Neural cell (in vitro differentiated cells): ENCODE results near the gene FAF1. TPM values are rescaled to one million over a fixed set of nuclear protein-coding genes. Genes with fewer than 3 reads are reported as not detected.

Experiments
- H2AFZ ChIP-seq: fragments of 200-600, 300-800 bp; sonication (generic), shearing (Covaris generic); 2 replicates; pipeline ENCODE4 v1.6.0; 2014; ENCODE audit warnings: low read depth, mild to moderate bottlenecking, antibody characterized with exemption, low read length, moderate library complexity
- H3F3A ChIP-seq: fragments of 200-600 bp; shearing (Covaris generic); 2 replicates; pipeline ENCODE4 v1.6.1; 2016; ENCODE audit warnings: mild to moderate bottlenecking, moderate library complexity, mixed read lengths, antibody characterized with exemption, low read length; ENCODE audit not compliant: insufficient read depth, poor library complexity, severe bottlenecking
- H3K27ac ChIP-seq: fragments of 200-600, 300-800 bp; sonication (generic), shearing (Covaris generic); 2 replicates; pipeline ENCODE4 v1.5.1; 2014; ENCODE audit warnings: mild to moderate bottlenecking, low read length, moderate library complexity
- H3K27me3 ChIP-seq: fragments of 300-800, 200-600 bp; sonication (generic), shearing (Covaris generic); 2 replicates; pipeline ENCODE4 v1.6.0; 2014; ENCODE audit warnings: mild to moderate bottlenecking, low read depth, low read length, moderate library complexity; ENCODE audit not compliant: insufficient read depth
- H3K36me3 ChIP-seq: fragments of 300-800, 200-600 bp; sonication (generic), shearing (Covaris generic); 2 replicates; pipeline ENCODE4 v1.5.1; 2014; ENCODE audit warnings: mild to moderate bottlenecking, antibody characterized with exemption, low read length, moderate library complexity; ENCODE audit not compliant: insufficient read depth
- H3K4me2 ChIP-seq: fragments of 300-800, 200-600 bp; sonication (generic), shearing (Covaris generic); 2 replicates; pipeline ENCODE4 v1.6.0; 2014; ENCODE audit warnings: mild to moderate bottlenecking, low read length
- H3K4me3 ChIP-seq: fragments of 300-800, 200-600 bp; sonication (generic), shearing (Covaris generic); 2 replicates; pipeline ENCODE4 v1.5.1; 2014; ENCODE audit warnings: mild to moderate bottlenecking, low read length, moderate library complexity
- H3K79me2 ChIP-seq: fragments of 200-600 bp; shearing (Covaris generic); replicated peaks from 2 replicates; pipeline ENCODE4 v1.6.0; 2014; ENCODE audit warnings: mild to moderate bottlenecking, low read length, moderate library complexity; ENCODE audit not compliant: insufficient read depth
- H3K9ac ChIP-seq: fragments of 300-800, 200-600 bp; sonication (generic), shearing (Covaris generic); 2 replicates; pipeline ENCODE4 v1.6.1; 2016; ENCODE audit warnings: mild to moderate bottlenecking, low read length, mixed read lengths
- H3K9me2 ChIP-seq: fragments of 200-600 bp; shearing (Covaris generic); 2 replicates; pipeline ENCODE4 v1.6.1; 2016; ENCODE audit warnings: mild to moderate bottlenecking, low read length, mixed read lengths; ENCODE audit not compliant: insufficient read depth
- H3K9me3 ChIP-seq: fragments of 200-600, 300-800 bp; sonication (generic), shearing (Covaris generic); 2 replicates; pipeline ENCODE4 v1.6.1; 2016; ENCODE audit warnings: mild to moderate bottlenecking, mixed run types, low read length, moderate library complexity, mixed read lengths
- H4K20me1 ChIP-seq: fragments of 200-600 bp; shearing (Covaris generic); 2 replicates; pipeline ENCODE4 v1.6.1; 2016; ENCODE audit warnings: mild to moderate bottlenecking, mixed run types; ENCODE audit not compliant: insufficient read depth
- EP300 ChIP-seq: fragments of 450-650 bp; conservative IDR thresholded peaks from 2 replicates; pipeline ENCODE4 v1.6.1; 2014; ENCODE audit warnings: antibody characterized with exemption, mild to moderate bottlenecking, moderate library complexity; ENCODE audit not compliant: poor library complexity, severe bottlenecking
- EZH2 ChIP-seq: fragments of 200-600, 300-800 bp; shearing (Covaris generic), sonication (generic); IDR thresholded peaks from 2 replicates; pipeline ENCODE4 v1.6.1; 2014; ENCODE audit warnings: antibody characterized with exemption, low read length, borderline replicate concordance, mild to moderate bottlenecking; ENCODE audit not compliant: insufficient read depth, poor library complexity, severe bottlenecking
- MXI1 ChIP-seq: fragments of 450-650 bp; conservative IDR thresholded peaks from 2 replicates; pipeline ENCODE4 v1.6.1; 2014; ENCODE audit warnings: antibody characterized with exemption, mild to moderate bottlenecking; ENCODE audit not compliant: poor library complexity, severe bottlenecking
- POLR2AphosphoS5 ChIP-seq: IDR thresholded peaks from 2 replicates; pipeline ENCODE4 v1.6.1; 2012
- RAD21 ChIP-seq: fragments of 450-650 bp; conservative IDR thresholded peaks from 2 replicates; pipeline ENCODE4 v1.6.1; 2014; ENCODE audit warnings: antibody characterized with exemption, mild to moderate bottlenecking, moderate library complexity
- SMC3 ChIP-seq: fragments of 450-650 bp; conservative IDR thresholded peaks from 2 replicates; pipeline ENCODE4 v1.6.1; 2014; ENCODE audit warnings: antibody characterized with exemption, mild to moderate bottlenecking, moderate library complexity; ENCODE audit not compliant: poor library complexity
- TAF1 ChIP-seq: IDR thresholded peaks from 2 replicates; pipeline ENCODE4 v1.6.1; 2012; ENCODE audit warnings: low read depth
- polyA plus RNA-seq: library from polyadenylated mRNA; depleted of rRNA; stranded (reverse); fragments of >200 nt; gene quantifications from 2 replicates; pipeline ENCODE4 v1.2.3, GENCODE V29; 2014
- TF ChIP-seq, protein P1 (sequence below): fragments of 450-650 bp; IDR thresholded peaks from 2 replicates; pipeline ENCODE4 v1.5.1; 2014; ENCODE audit warnings: antibody characterized with exemption, mild to moderate bottlenecking, moderate library complexity; ENCODE audit not compliant: poor library complexity, severe bottlenecking
- TF ChIP-seq, protein P2 (sequence below): IDR thresholded peaks from 2 replicates; pipeline ENCODE4 v1.6.1; 2012; ENCODE audit warnings: borderline replicate concordance

The FAF1 gene
- polyA plus RNA-seq, 1 donor from 2014 or later, result 52.1 TPM

DNA sequence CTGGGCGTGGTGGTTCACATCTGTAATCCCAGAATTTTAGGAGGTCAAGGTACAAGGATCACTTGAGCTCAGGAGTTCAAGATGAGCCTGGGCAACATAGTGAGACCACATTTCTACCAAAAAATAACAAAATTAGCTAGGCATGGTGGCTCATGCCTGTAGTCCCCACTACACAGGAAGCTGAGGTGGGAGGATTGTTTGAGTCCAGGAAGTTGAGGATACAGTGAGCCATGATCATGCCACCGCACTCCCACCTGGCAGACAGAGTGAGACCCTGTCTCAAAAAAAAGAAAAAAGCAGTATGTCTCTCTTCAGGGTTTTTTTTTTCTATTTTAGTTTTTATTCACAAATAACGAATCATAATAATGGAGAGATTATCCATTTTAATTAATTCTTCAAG lies 303.1 kb downstream of the FAF1 start:
- Histone ChIP-seq H3K4me3 (no peak overlapping the region), H3K9me2 (no peaks in the 10 kb centered on the region), H3F3A (no peaks in the 10 kb centered on the region), H3K9me3 (no peaks in the 10 kb centered on the region), H3K79me2 (no peaks in the 10 kb centered on the region), H3K9ac (no peak overlapping the region), H4K20me1 (no peaks in the 10 kb centered on the region), H2AFZ (no peak overlapping the region), H3K27me3 (no peaks in the 10 kb centered on the region), H3K27ac (no peak overlapping the region), H3K36me3 (no peaks in the 10 kb centered on the region), H3K4me2 (no peak overlapping the region)
- TF ChIP-seq, protein P1, sequence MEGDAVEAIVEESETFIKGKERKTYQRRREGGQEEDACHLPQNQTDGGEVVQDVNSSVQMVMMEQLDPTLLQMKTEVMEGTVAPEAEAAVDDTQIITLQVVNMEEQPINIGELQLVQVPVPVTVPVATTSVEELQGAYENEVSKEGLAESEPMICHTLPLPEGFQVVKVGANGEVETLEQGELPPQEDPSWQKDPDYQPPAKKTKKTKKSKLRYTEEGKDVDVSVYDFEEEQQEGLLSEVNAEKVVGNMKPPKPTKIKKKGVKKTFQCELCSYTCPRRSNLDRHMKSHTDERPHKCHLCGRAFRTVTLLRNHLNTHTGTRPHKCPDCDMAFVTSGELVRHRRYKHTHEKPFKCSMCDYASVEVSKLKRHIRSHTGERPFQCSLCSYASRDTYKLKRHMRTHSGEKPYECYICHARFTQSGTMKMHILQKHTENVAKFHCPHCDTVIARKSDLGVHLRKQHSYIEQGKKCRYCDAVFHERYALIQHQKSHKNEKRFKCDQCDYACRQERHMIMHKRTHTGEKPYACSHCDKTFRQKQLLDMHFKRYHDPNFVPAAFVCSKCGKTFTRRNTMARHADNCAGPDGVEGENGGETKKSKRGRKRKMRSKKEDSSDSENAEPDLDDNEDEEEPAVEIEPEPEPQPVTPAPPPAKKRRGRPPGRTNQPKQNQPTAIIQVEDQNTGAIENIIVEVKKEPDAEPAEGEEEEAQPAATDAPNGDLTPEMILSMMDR, result no peak
- TF ChIP-seq RAD21 (no peak), TAF1 (no peak), POLR2AphosphoS5 (no peak), EP300 (no peak), EZH2 (no peak), MXI1 (no peak), SMC3 (no peak)
- TF ChIP-seq, protein P2, sequence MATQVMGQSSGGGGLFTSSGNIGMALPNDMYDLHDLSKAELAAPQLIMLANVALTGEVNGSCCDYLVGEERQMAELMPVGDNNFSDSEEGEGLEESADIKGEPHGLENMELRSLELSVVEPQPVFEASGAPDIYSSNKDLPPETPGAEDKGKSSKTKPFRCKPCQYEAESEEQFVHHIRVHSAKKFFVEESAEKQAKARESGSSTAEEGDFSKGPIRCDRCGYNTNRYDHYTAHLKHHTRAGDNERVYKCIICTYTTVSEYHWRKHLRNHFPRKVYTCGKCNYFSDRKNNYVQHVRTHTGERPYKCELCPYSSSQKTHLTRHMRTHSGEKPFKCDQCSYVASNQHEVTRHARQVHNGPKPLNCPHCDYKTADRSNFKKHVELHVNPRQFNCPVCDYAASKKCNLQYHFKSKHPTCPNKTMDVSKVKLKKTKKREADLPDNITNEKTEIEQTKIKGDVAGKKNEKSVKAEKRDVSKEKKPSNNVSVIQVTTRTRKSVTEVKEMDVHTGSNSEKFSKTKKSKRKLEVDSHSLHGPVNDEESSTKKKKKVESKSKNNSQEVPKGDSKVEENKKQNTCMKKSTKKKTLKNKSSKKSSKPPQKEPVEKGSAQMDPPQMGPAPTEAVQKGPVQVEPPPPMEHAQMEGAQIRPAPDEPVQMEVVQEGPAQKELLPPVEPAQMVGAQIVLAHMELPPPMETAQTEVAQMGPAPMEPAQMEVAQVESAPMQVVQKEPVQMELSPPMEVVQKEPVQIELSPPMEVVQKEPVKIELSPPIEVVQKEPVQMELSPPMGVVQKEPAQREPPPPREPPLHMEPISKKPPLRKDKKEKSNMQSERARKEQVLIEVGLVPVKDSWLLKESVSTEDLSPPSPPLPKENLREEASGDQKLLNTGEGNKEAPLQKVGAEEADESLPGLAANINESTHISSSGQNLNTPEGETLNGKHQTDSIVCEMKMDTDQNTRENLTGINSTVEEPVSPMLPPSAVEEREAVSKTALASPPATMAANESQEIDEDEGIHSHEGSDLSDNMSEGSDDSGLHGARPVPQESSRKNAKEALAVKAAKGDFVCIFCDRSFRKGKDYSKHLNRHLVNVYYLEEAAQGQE, result no peak

DNA sequence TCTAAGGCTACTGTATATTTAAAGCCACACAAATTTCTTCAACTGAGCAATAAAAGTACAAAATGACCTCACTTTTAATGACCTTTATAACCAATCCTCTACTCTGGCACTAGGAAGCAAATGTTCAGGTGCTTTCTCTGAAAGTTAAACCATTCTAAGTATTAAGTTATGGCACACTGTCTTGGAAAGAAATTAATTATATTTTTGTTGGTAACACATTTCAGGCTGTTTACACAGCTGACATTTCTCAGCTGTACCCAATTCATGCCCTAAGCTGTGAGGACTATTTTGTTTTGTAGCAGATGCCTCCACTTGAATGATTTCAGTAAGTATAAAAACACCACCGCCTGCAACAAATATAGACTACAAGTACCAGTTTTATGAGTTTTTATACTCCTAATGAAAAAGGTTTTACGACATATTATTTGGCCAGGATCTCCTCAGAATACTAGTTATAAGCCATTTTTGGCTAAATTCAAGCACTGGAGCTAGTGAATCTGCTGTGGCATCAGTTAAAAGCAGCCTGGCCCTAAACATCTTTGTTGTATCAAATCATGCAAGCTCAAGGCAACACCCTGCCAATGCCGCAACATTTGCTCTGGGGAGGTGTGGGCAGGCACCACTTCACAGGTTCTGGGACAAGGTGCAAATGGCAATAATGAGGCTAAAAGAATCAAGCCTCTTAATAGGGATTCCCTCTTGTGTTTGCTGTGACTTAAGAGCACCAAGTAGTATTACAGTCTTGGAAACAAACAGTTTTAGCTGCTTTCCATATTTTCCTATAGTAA lies 308.4 kb downstream of the FAF1 start:
- H3F3A ChIP-seq, result no peaks in the 10 kb centered on the region
- TF ChIP-seq POLR2AphosphoS5, result no peak
- TF ChIP-seq SMC3, result no peak
- no peak for TF ChIP-seq RAD21
- TF ChIP-seq EZH2, result no peak
- TF ChIP-seq, protein P1, result no peak
- no peak for TF ChIP-seq MXI1
- TF ChIP-seq TAF1, result no peak
- no peak for TF ChIP-seq EP300
- TF ChIP-seq, protein P2, result no peak
- H3K9ac ChIP-seq, result no peak overlapping the region
- no peak overlapping the region for H3K4me3 ChIP-seq
- H3K9me2 ChIP-seq, result no peaks in the 10 kb centered on the region
- no peaks in the 10 kb centered on the region for H3K36me3 ChIP-seq
- H4K20me1 ChIP-seq, result no peaks in the 10 kb centered on the region
- H3K79me2 ChIP-seq, result no peaks in the 10 kb centered on the region
- no peaks in the 10 kb centered on the region for H3K27me3 ChIP-seq
- no peak overlapping the region for H3K27ac ChIP-seq
- H3K9me3 ChIP-seq, result no peaks in the 10 kb centered on the region
- H3K4me2 ChIP-seq, result no peak overlapping the region
- no peak overlapping the region for H2AFZ ChIP-seq
